Transverse colon (tissue), 4 donors: ENCODE data around the gene ADAMTS19. TPM values are rescaled to one million over a fixed set of nuclear protein-coding genes. Genes with fewer than 3 reads are reported as not detected.

Source experiments
- DNase-seq: peaks from one replicate; pipeline ENCODE4 v3.0.0-alpha.2; 2019
- H3K27ac ChIP-seq, 4 donors: fragments of 200-600 bp; sonication (generic); 2 replicates each; pipeline ENCODE4 v1.5.1; 2016 to 2018; ENCODE audit warnings: inconsistent platforms in 4 of 4
- H3K27me3 ChIP-seq: fragments of 200-600 bp; sonication (generic); 2 replicates; pipeline ENCODE4 v1.5.1; 2017; ENCODE audit warnings: inconsistent platforms
- H3K36me3 ChIP-seq, 4 donors: fragments of 200-600 bp; sonication (generic); 2 replicates each; pipeline ENCODE4 v1.5.1; 2017 to 2019; ENCODE audit warnings: inconsistent platforms in 4 of 4
- H3K4me1 ChIP-seq, 4 donors: fragments of 200-600 bp; sonication (generic); 2 replicates each; pipeline ENCODE4 v1.5.1; 2017 to 2020; ENCODE audit warnings: inconsistent platforms in 4 of 4
- H3K4me3 ChIP-seq, 4 donors: fragments of 200-600 bp; sonication (generic); 1 replicate in 1 of 4; 2 replicates in 3 of 4; pipeline versions ENCODE4 v1.5.1 to v1.6.1; 2017 to 2019; ENCODE audit warnings: inconsistent platforms in 4 of 4
- H3K9me3 ChIP-seq, 2 donors: fragments of 200-600 bp; sonication (generic); 2 replicates each; pipeline ENCODE4 v1.5.1; 2017 to 2019; ENCODE audit warnings: inconsistent platforms in 2 of 2
- EP300 ChIP-seq: sonication (generic); formaldehyde crosslinking; IDR thresholded peaks from one replicate; pipeline ENCODE4 v1.6.1; 2017; ENCODE audit warnings: antibody characterized with exemption, low read depth
- POLR2A ChIP-seq: fragments of 450-650 bp; IDR thresholded peaks from one replicate; pipeline ENCODE4 v1.6.1; 2016; ENCODE audit warnings: antibody characterized with exemption, mild to moderate bottlenecking, moderate library complexity
- POLR2AphosphoS5 ChIP-seq, 3 donors: sonication (generic); formaldehyde crosslinking; IDR thresholded peaks; one replicate each; pipeline ENCODE4 v1.6.1; 2016; ENCODE audit warnings: antibody characterized with exemption in 3 of 3
- WGBS, 2 donors: methylation state at CpG; one replicate each; pipeline ENCODE4 v1.1.5; 2018; ENCODE audit warnings: low coverage in 1 of 2; 5-methylcytosine and 5-hydroxymethylcytosine counted together
- in situ Hi-C, 4 donors: fragments of 200-750 bp; cut with MboI; loops; one replicate each; pipeline versions ENCODE4 v1.15.0 to v1.15.1; 2017; ENCODE audit warnings: low sequenced_read_pairs in 3 of 4, low pct_ligation_motif_present in 1 of 4, low pct_unique_long_range_greater_than_20kb in 1 of 4
- intact Hi-C: fragments of 100-400 bp; cut with DNase I; formaldehyde crosslinking; loops from one replicate; pipeline ENCODE4 v1.15.1; 2023; ENCODE audit warnings: low total_unique reads
- total RNA-seq, 4 donors: library from RNA; depleted of rRNA; stranded (reverse); fragments of >200 nt; gene quantifications; one replicate each; pipeline ENCODE4 v1.1.0, GENCODE V29; 2016
- TF ChIP-seq, protein P1 (sequence below), 5 experiments: fragments of 200-600 bp in 3 of 5; fragments of 450-650 bp in 2 of 5; sonication (generic) in 3 of 5; IDR thresholded peaks; 1 replicate in 2 of 5; 2 replicates in 3 of 5; pipeline ENCODE4 v1.5.1; 2016 to 2017; ENCODE audit warnings: antibody characterized with exemption in 5 of 5, inconsistent platforms in 3 of 5, mild to moderate bottlenecking in 2 of 5, moderate library complexity in 1 of 5

ADAMTS19 gene
- total RNA-seq, 4 donors from 2014 or later, result 0.16 to 0.96 TPM; not detected in 2

DNA sequence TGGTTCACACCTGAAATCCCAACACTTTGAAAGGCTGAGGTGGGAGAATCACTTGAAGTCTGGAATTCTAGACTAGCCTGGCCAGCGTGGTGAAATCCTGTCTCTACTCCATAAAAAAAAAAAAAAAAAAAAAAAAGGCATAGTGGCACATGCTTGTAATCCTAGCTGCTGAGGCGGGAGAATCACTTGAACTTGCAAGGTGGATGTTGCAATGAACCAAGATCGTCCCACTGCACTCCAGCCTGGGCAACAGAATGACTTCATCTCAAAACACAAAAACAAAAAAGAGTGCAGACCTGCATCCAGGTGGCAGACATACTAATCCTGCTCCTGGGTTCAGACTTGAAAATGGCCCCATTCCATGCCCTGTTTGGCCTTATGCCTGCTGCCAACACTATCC, 21.8 kb upstream of the ADAMTS19 start:
- H3K9me3 ChIP-seq, result no peaks in the 10 kb centered on the region
- no peaks in the 10 kb centered on the region for H3K27me3 ChIP-seq
- TF ChIP-seq POLR2AphosphoS5 (IDR thresholded peaks at IDR 0.05) (no peak), EP300 (no peak), POLR2A (no peak)
- TF ChIP-seq, protein P1, sequence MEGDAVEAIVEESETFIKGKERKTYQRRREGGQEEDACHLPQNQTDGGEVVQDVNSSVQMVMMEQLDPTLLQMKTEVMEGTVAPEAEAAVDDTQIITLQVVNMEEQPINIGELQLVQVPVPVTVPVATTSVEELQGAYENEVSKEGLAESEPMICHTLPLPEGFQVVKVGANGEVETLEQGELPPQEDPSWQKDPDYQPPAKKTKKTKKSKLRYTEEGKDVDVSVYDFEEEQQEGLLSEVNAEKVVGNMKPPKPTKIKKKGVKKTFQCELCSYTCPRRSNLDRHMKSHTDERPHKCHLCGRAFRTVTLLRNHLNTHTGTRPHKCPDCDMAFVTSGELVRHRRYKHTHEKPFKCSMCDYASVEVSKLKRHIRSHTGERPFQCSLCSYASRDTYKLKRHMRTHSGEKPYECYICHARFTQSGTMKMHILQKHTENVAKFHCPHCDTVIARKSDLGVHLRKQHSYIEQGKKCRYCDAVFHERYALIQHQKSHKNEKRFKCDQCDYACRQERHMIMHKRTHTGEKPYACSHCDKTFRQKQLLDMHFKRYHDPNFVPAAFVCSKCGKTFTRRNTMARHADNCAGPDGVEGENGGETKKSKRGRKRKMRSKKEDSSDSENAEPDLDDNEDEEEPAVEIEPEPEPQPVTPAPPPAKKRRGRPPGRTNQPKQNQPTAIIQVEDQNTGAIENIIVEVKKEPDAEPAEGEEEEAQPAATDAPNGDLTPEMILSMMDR (IDR thresholded peaks at IDR 0.05), result no peak
- intact Hi-C loops (no loop called here), in situ Hi-C loops (no loop called here)
- H3K4me3 ChIP-seq, result no peak overlapping the region
- H3K27ac ChIP-seq, result no peak overlapping the region
- DNase-seq, result no peak
- no peaks in the 10 kb centered on the region for H3K4me1 ChIP-seq
- 92% methylated on average over 3 of the region's 3 CpGs; no CpG with 5 or more reads in 1 of the 2 donors for WGBS, 2 donors
- no peaks in the 10 kb centered on the region for H3K36me3 ChIP-seq

DNA sequence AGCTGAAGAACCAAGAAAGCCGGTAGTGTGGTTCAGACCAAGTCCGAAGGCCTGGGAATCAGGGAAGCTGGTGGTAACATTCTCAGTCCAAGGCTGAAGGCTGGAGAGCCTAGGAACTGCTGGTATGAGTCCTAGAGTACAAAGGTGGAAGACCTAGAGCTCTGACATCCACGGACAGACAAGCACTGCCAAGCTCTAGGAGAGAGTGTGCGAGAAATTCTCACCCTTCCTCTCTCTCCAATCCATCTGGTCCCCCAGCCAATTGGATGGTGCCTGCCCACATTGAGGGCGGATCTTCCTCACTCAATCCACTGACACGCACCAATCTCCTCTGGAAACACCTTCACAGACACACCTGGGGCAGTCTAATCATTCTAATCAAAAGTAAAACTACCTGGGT, 19.7 kb upstream of the ADAMTS19 start:
- Histone ChIP-seq H3K27me3 (no peaks in the 10 kb centered on the region), H3K4me3 (no peak overlapping the region), H3K9me3 (no peaks in the 10 kb centered on the region), H3K36me3 (no peaks in the 10 kb centered on the region), H3K27ac (no peak overlapping the region), H3K4me1 (no peaks in the 10 kb centered on the region)
- in situ Hi-C loops, result no loop called here
- no peak for DNase-seq
- WGBS, 2 donors, result 75 to 82% methylated on average over 3 to 6 of the region's 6 CpGs
- TF ChIP-seq POLR2A (no peak), EP300 (no peak), POLR2AphosphoS5 (IDR thresholded peaks at IDR 0.05) (no peak)
- TF ChIP-seq, protein P1 (IDR thresholded peaks at IDR 0.05), result no peak
- intact Hi-C loops, result no loop called here

DNA sequence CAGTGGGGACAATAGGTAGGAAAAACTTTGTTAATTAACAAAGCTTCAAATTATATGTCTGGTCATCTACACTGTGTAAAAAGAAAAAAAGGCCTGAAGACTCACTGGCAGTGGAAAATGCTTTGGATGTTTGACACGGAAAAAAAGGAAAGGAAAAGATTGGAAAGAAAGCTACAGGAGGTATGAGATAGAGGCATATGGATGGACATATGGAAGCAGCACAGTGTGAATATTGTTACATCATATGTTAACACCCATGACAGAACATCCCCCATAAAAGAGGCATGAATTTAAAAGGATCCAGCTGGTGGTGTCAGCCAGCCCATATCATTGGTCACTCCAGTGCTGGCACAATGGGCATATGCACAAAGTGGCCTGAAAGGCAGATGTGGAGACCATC, 19.0 kb upstream of the ADAMTS19 start:
- WGBS, 2 donors, result 79 to 80% methylated on average over 1 of the region's 1 CpG
- H3K9me3 ChIP-seq, result no peaks in the 10 kb centered on the region
- no peak overlapping the region for H3K27ac ChIP-seq
- H3K27me3 ChIP-seq, result no peaks in the 10 kb centered on the region
- no peaks in the 10 kb centered on the region for H3K36me3 ChIP-seq
- TF ChIP-seq POLR2A (no peak), EP300 (no peak), POLR2AphosphoS5 (IDR thresholded peaks at IDR 0.05) (no peak)
- TF ChIP-seq, protein P1 (IDR thresholded peaks at IDR 0.05), result no peak
- in situ Hi-C loops (no loop called here), intact Hi-C loops (no loop called here)
- no peak for DNase-seq
- H3K4me1 ChIP-seq, result no peaks in the 10 kb centered on the region
- no peak overlapping the region for H3K4me3 ChIP-seq

- Histone ChIP-seq H3K9me3 (no peaks in the 10 kb centered on the region), H3K27me3 (no peaks in the 10 kb centered on the region), H3K36me3 (no peaks in the 10 kb centered on the region), H3K27ac (no peak overlapping the region), H3K4me3 (no peak overlapping the region), H3K4me1 (no peaks in the 10 kb centered on the region)
- in situ Hi-C loops (no loop called here), intact Hi-C loops (no loop called here)
- WGBS, 2 donors, result 80 to 89% methylated on average over 2 of the region's 2 CpGs
- no peak for DNase-seq
- no peak for TF ChIP-seq POLR2A
- no peak for TF ChIP-seq EP300
- TF ChIP-seq POLR2AphosphoS5 (IDR thresholded peaks at IDR 0.05), result no peak
- TF ChIP-seq, protein P1 (IDR thresholded peaks at IDR 0.05), result no peak
Observed at GRCh38 chr5:129445379-129445778, 14.7 kb upstream of the ADAMTS19 start.
